Trophoblast cell (in vitro differentiated cells and primary cell): ENCODE measurements around the gene CYP20A1.
"Not testable (repeated sequence)": the region's sequence is repeated elsewhere in the genome, so short reads cannot be mapped to it uniquely, and the experiment has no call there.

Source experiments
- DNase-seq, 2 donors: peaks; one replicate each; pipeline ENCODE4 v3.0.0-alpha.2; 2016
- H2AFZ ChIP-seq: 2 replicates; pipeline ENCODE4 v1.6.1; 2013; ENCODE audit warnings: low read length, moderate library complexity, mild to moderate bottlenecking; ENCODE audit not compliant: insufficient read depth, poor library complexity
- H2AK5ac ChIP-seq: 2 replicates; pipeline ENCODE4 v1.6.1; 2013; ENCODE audit warnings: mild to moderate bottlenecking, low read length
- H2BK120ac ChIP-seq: 2 replicates; pipeline ENCODE4 v1.6.1; 2013; ENCODE audit warnings: low read length, mild to moderate bottlenecking, moderate library complexity; ENCODE audit not compliant: insufficient read depth, poor library complexity
- H2BK12ac ChIP-seq: 2 replicates; pipeline ENCODE4 v1.6.1; 2013; ENCODE audit warnings: mild to moderate bottlenecking, low read length, moderate library complexity
- H2BK5ac ChIP-seq: 2 replicates; pipeline ENCODE4 v1.6.1; 2013; ENCODE audit warnings: low read length, low read depth, moderate library complexity, mild to moderate bottlenecking; ENCODE audit not compliant: poor library complexity
- H3K14ac ChIP-seq: 2 replicates; pipeline ENCODE4 v1.6.1; 2013; ENCODE audit warnings: mild to moderate bottlenecking, low read length
- H3K18ac ChIP-seq: 2 replicates; pipeline ENCODE4 v1.6.1; 2013; ENCODE audit warnings: mild to moderate bottlenecking, low read length
- H3K23ac ChIP-seq: 2 replicates; pipeline ENCODE4 v1.6.1; 2013; ENCODE audit warnings: low read length
- H3K27ac ChIP-seq: 2 replicates; pipeline ENCODE4 v1.5.1; 2013; ENCODE audit warnings: low read depth, mild to moderate bottlenecking, inconsistent platforms, low read length, moderate library complexity
- H3K27me3 ChIP-seq: 2 replicates; pipeline ENCODE4 v1.6.1; 2013; ENCODE audit warnings: inconsistent platforms, mild to moderate bottlenecking, low read length, moderate library complexity; ENCODE audit not compliant: insufficient read depth
- H3K36me3 ChIP-seq, 2 experiments: 1 replicate in 1 of 2; 2 replicates in 1 of 2; pipeline ENCODE4 v1.6.1; 2013; ENCODE audit warnings: low read length in 2 of 2, mild to moderate bottlenecking in 2 of 2, moderate library complexity in 1 of 2; ENCODE audit not compliant: insufficient read depth in 2 of 2, control insufficient read depth in 1 of 2
- H3K4ac ChIP-seq: 2 replicates; pipeline ENCODE4 v1.6.1; 2013; ENCODE audit warnings: low read depth, mild to moderate bottlenecking, low read length, moderate library complexity
- H3K4me1 ChIP-seq, 2 experiments: 1 replicate in 1 of 2; 2 replicates in 1 of 2; pipeline ENCODE4 v1.6.1; 2013; ENCODE audit warnings: low read length in 2 of 2, mild to moderate bottlenecking in 2 of 2, moderate library complexity in 1 of 2; ENCODE audit not compliant: insufficient read depth in 2 of 2, control insufficient read depth in 1 of 2
- H3K4me2 ChIP-seq: 2 replicates; pipeline ENCODE4 v1.6.1; 2013; ENCODE audit warnings: inconsistent platforms, mild to moderate bottlenecking, low read length, moderate library complexity
- H3K4me3 ChIP-seq: 2 replicates; pipeline ENCODE4 v1.5.1; 2013; ENCODE audit warnings: mild to moderate bottlenecking, low read depth, low read length, inconsistent platforms
- H3K79me1 ChIP-seq: one replicate; pipeline ENCODE4 v1.6.1; 2013; ENCODE audit warnings: low read length
- H3K79me2 ChIP-seq: 2 replicates; pipeline ENCODE4 v1.6.1; 2013; ENCODE audit warnings: low read length, mild to moderate bottlenecking; ENCODE audit not compliant: control insufficient read depth, insufficient read depth, poor library complexity
- H3K9ac ChIP-seq: 2 replicates; pipeline ENCODE4 v1.6.1; 2013; ENCODE audit warnings: mild to moderate bottlenecking, low read length
- H3K9me3 ChIP-seq: 2 replicates; pipeline ENCODE4 v1.6.1; 2013; ENCODE audit warnings: low read depth, mild to moderate bottlenecking, control low read depth, inconsistent platforms, low read length; ENCODE audit not compliant: insufficient read depth
- H4K12ac ChIP-seq: 2 replicates; pipeline ENCODE4 v1.6.1; 2013; ENCODE audit warnings: low read depth, mild to moderate bottlenecking, low read length, moderate library complexity
- H4K8ac ChIP-seq: 2 replicates; pipeline ENCODE4 v1.6.1; 2013; ENCODE audit warnings: low read depth, mild to moderate bottlenecking, low read length, moderate library complexity
- H4K91ac ChIP-seq: one replicate; pipeline ENCODE4 v1.6.1; 2013; ENCODE audit warnings: low read depth, mild to moderate bottlenecking, low read length, moderate library complexity
- WGBS: extraction: QIAGEN DNeasy Blood & Tissue Kit; methylation state at CpG from one replicate; pipeline ENCODE4 v1.1.7; 2013; ENCODE audit warnings: missing lambda C conversion rate; ENCODE audit not compliant: insufficient read length, insufficient coverage; ENCODE audit errors: extremely low coverage; 5-methylcytosine and 5-hydroxymethylcytosine counted together

CYP20A1 gene

GRCh38 chr2:203341741-203342310, 103.0 kb downstream of the CYP20A1 start:
- Histone ChIP-seq H3K18ac (no peak overlapping the region), H3K4me1 (peaks cover 3% of the 10 kb centered on the region in 2 experiments), H3K14ac (no peak overlapping the region), H3K4me3 (no peak overlapping the region), H3K9me3 (no peaks in the 10 kb centered on the region), H4K91ac (no peak overlapping the region), H2BK120ac (no peak overlapping the region), H3K27me3 (no peaks in the 10 kb centered on the region), H3K4ac (no peak overlapping the region), H2BK12ac (no peak overlapping the region), H4K12ac (no peak overlapping the region), H4K8ac (no peak overlapping the region), H3K4me2 (no peak overlapping the region), H3K27ac (no peak overlapping the region), H3K79me1 (no peaks in the 10 kb centered on the region), H2BK5ac (no peak overlapping the region), H3K9ac (no peak overlapping the region), H3K36me3 (peaks cover 10 to 15% of the 10 kb centered on the region in 2 experiments), H2AFZ (no peak overlapping the region), H3K79me2 (no peaks in the 10 kb centered on the region), H3K23ac (no peak overlapping the region), H2AK5ac (no peak overlapping the region)
- DNase-seq = no peak
- no CpG with 5 or more reads among the region's 2 CpGs for WGBS

GRCh38 chr2:203342374-203342773, 103.6 kb downstream of the CYP20A1 start:
- not testable (repeated sequence) for DNase-seq, H4K8ac ChIP-seq, H3K4me2 ChIP-seq, H2AFZ ChIP-seq, H3K9me3 ChIP-seq, H3K14ac ChIP-seq, H3K9ac ChIP-seq, H3K27ac ChIP-seq, H3K79me2 ChIP-seq, H2BK120ac ChIP-seq, H3K4me1 ChIP-seq, H2AK5ac ChIP-seq, H3K4me3 ChIP-seq, H2BK12ac ChIP-seq, H3K18ac ChIP-seq, H3K79me1 ChIP-seq, H3K23ac ChIP-seq, H4K12ac ChIP-seq, H2BK5ac ChIP-seq, H3K27me3 ChIP-seq, H3K4ac ChIP-seq, H4K91ac ChIP-seq
- peaks cover 10 to 15% of the 10 kb centered on the region in 2 experiments for H3K36me3 ChIP-seq
- WGBS = no CpG with 5 or more reads among the region's 4 CpGs

- no peak overlapping the region for H4K8ac ChIP-seq
- no peak overlapping the region for H2BK12ac ChIP-seq
- H3K79me1 ChIP-seq = no peaks in the 10 kb centered on the region
- H2AK5ac ChIP-seq = no peak overlapping the region
- H3K79me2 ChIP-seq = no peaks in the 10 kb centered on the region
- no peak overlapping the region for H2BK120ac ChIP-seq
- H4K12ac ChIP-seq = no peak overlapping the region
- H3K4me1 ChIP-seq = peaks cover 3% of the 10 kb centered on the region in 2 experiments
- H2AFZ ChIP-seq = no peak overlapping the region
- no peak overlapping the region for H3K27ac ChIP-seq
- no peak overlapping the region for H3K23ac ChIP-seq
- H3K18ac ChIP-seq = no peak overlapping the region
- no peak overlapping the region for H4K91ac ChIP-seq
- no peaks in the 10 kb centered on the region for H3K27me3 ChIP-seq
- no peak overlapping the region for H2BK5ac ChIP-seq
- no peak for DNase-seq
- peaks cover 10 to 15% of the 10 kb centered on the region in 2 experiments for H3K36me3 ChIP-seq
- no peak overlapping the region for H3K4me3 ChIP-seq
- H3K9ac ChIP-seq = no peak overlapping the region
- H3K4me2 ChIP-seq = no peak overlapping the region
- no peak overlapping the region for H3K14ac ChIP-seq
- H3K4ac ChIP-seq = no peak overlapping the region
- no peaks in the 10 kb centered on the region for H3K9me3 ChIP-seq
- WGBS = no CpG with 5 or more reads among the region's 12 CpGs
Measured at GRCh38 chr2:203344667-203345066, 105.8 kb downstream of the CYP20A1 start.

GRCh38 chr2:203346612-203347011, 107.8 kb downstream of the CYP20A1 start:
- Histone ChIP-seq H3K9me3 (no peaks in the 10 kb centered on the region), H3K79me2 (peaks cover 3% of the 10 kb centered on the region), H2BK120ac (no peak overlapping the region), H3K27ac (no peak overlapping the region), H3K79me1 (no peaks in the 10 kb centered on the region), H3K4me2 (no peak overlapping the region), H3K14ac (no peak overlapping the region), H3K18ac (no peak overlapping the region), H3K9ac (no peak overlapping the region), H3K36me3 (peaks cover 10 to 15% of the 10 kb centered on the region in 2 experiments), H3K23ac (no peak overlapping the region), H2AK5ac (no peak overlapping the region), H2BK12ac (no peak overlapping the region), H3K4me1 (no peaks in the 10 kb centered on the region), H4K8ac (no peak overlapping the region), H3K27me3 (no peaks in the 10 kb centered on the region), H4K12ac (no peak overlapping the region), H3K4ac (no peak overlapping the region), H4K91ac (no peak overlapping the region), H3K4me3 (no peak overlapping the region), H2BK5ac (no peak overlapping the region), H2AFZ (no peak overlapping the region)
- no peak for DNase-seq
- no CpG with 5 or more reads among the region's 1 CpG for WGBS
